ENCODE measurements around the gene METRN. TPM values are rescaled to one million over a fixed set of nuclear protein-coding genes. Genes with fewer than 3 reads are reported as not detected.

The METRN gene
- polyA plus RNA-seq, 1 experiment = 33.7 TPM

DNA sequence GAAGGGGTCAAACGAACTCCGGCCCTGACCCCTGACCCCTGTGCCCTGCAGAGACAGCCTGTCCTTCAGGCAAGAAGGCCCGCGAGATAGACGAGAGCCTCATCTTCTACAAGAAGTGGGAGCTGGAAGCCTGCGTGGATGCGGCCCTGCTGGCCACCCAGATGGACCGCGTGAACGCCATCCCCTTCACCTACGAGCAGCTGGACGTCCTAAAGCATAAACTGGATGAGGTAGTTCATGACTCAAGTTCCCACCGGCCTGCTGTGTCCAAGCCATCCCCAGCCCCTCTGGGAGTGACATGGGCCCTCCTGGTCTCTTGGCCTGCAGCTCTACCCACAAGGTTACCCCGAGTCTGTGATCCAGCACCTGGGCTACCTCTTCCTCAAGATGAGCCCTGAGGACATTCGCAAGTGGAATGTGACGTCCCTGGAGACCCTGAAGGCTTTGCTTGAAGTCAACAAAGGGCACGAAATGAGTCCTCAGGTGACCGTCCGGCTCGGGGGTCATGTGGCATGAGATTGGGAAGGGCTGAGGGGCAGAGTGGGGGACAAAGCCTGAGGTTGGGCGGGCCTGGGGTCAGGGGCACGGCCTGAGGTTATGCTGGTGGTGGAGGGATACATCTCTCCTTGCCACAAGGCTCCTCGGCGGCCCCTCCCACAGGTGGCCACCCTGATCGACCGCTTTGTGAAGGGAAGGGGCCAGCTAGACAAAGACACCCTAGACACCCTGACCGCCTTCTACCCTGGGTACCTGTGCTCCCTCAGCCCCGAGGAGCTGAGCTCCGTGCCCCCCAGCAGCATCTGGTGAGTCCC is 51.3 kb downstream of the METRN start:
- CTCF ChIA-PET = no interaction called here
- no peak overlapping the region for H3K4me3 ChIP-seq (ENCODE audit: low read depth, low read length)
- POLR2A ChIA-PET = no interaction called here
- H3K27me3 ChIP-seq (ENCODE audit: control insufficient read depth, insufficient read depth, low read length) = no peaks in the 10 kb centered on the region
- DNase-seq (ENCODE audit: low read depth) = no peak
- H3K36me3 ChIP-seq (ENCODE audit: control insufficient read depth, insufficient read depth, low read length) = no peaks in the 10 kb centered on the region
- no peak for TF ChIP-seq CTCF (IDR thresholded peaks at IDR 0.05; ENCODE audit: insufficient read depth, low read depth, low read length)

- no peak for DNase-seq (ENCODE audit: low read depth)
- H3K4me3 ChIP-seq (ENCODE audit: low read depth, low read length) = no peak overlapping the region
- no peak for TF ChIP-seq CTCF (IDR thresholded peaks at IDR 0.05; ENCODE audit: insufficient read depth, low read depth, low read length)
- no peaks in the 10 kb centered on the region for H3K27me3 ChIP-seq (ENCODE audit: control insufficient read depth, insufficient read depth, low read length)
- H3K36me3 ChIP-seq (ENCODE audit: control insufficient read depth, insufficient read depth, low read length) = no peaks in the 10 kb centered on the region
- POLR2A ChIA-PET = no interaction called here
- CTCF ChIA-PET = no interaction called here
Measured at GRCh38 chr16:766820-767640, 52.1 kb downstream of the METRN start.

DNA sequence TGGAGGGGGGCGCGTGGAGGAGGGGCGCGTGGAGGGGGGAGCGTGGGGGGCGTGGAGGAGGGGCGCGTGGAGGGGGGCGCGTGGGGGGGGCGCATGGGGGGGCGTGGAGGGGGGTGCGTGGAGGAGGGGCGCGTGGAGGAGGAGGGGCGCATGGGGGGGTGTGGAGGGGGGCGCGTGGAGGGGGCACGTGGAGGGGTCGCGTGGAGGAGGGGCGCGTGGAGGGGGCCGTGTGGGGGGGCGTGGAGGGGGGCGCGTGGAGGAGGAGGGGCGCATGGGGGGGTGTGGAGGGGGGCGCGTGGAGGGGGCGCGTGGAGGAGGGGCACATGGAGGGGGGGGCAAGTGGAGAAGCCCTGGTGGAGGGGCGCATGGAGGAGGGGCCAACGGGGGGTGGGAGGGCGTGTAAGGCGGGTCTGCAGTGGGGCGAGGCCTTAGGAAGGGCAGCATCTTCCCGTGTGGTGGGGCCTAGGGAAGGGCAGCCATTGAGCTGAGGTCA is 52.9 kb downstream of the METRN start:
- no peaks in the 10 kb centered on the region for H3K36me3 ChIP-seq (ENCODE audit: control insufficient read depth, insufficient read depth, low read length)
- no peaks in the 10 kb centered on the region for H3K27me3 ChIP-seq (ENCODE audit: control insufficient read depth, insufficient read depth, low read length)
- ChIA-PET CTCF (no interaction called here), POLR2A (no interaction called here)
- DNase-seq (ENCODE audit: low read depth) = no peak
- no peak for TF ChIP-seq CTCF (IDR thresholded peaks at IDR 0.05; ENCODE audit: insufficient read depth, low read depth, low read length)
- no peak overlapping the region for H3K4me3 ChIP-seq (ENCODE audit: low read depth, low read length)

GRCh38 chr16:768428-768827 is 53.5 kb downstream of the METRN start:
- POLR2A ChIA-PET = no interaction called here
- no peak for DNase-seq (ENCODE audit: low read depth)
- no peak for TF ChIP-seq CTCF (IDR thresholded peaks at IDR 0.05; ENCODE audit: insufficient read depth, low read depth, low read length)
- Histone ChIP-seq H3K36me3 (ENCODE audit: control insufficient read depth, insufficient read depth, low read length) (no peaks in the 10 kb centered on the region), H3K27me3 (ENCODE audit: control insufficient read depth, insufficient read depth, low read length) (no peaks in the 10 kb centered on the region), H3K4me3 (ENCODE audit: low read depth, low read length) (no peak overlapping the region)
- CTCF ChIA-PET = no interaction called here

Other genes starting within 250 kb of the METRN start
- gene CAPN15, start 187.4 kb upstream of the METRN start, polyA plus RNA-seq (2011; rRNA removed) = 8.4 and 12.9 TPM in 2 replicates
- gene PRR35, start 154.7 kb upstream of the METRN start, polyA plus RNA-seq (2011; rRNA removed) = not detected in 2 replicates
- 0.31 and 0.66 TPM in 2 replicates for gene NHLRC4, start 148.1 kb upstream of the METRN start, polyA plus RNA-seq (2011; rRNA removed)
- 15.4 and 26.6 TPM in 2 replicates for gene PIGQ, start 145.2 kb upstream of the METRN start, polyA plus RNA-seq (2011; rRNA removed)
- gene RAB40C, start 125.1 kb upstream of the METRN start, polyA plus RNA-seq (2011; rRNA removed) = 6.5 and 7.6 TPM in 2 replicates
- not detected in 2 replicates for gene WFIKKN1, start 84.1 kb upstream of the METRN start, polyA plus RNA-seq (2011; rRNA removed)
- 77.2 and 105 TPM in 2 replicates for gene METTL26, start 78.8 kb upstream of the METRN start, polyA plus RNA-seq (2011; rRNA removed)
- gene MCRIP2, start 73.3 kb upstream of the METRN start, polyA plus RNA-seq (2011; rRNA removed) = 10.6 and 16.5 TPM in 2 replicates
- gene WDR90, start 65.8 kb upstream of the METRN start, polyA plus RNA-seq (2011; rRNA removed) = 6.2 and 10.0 TPM in 2 replicates
- 37.1 and 81.7 TPM in 2 replicates for gene RHOT2, start 47.0 kb upstream of the METRN start, polyA plus RNA-seq (2011; rRNA removed)
- 0.74 and 1.3 TPM in 2 replicates for gene RHBDL1, start 39.4 kb upstream of the METRN start, polyA plus RNA-seq (2011; rRNA removed)
- gene STUB1, start 34.7 kb upstream of the METRN start, polyA plus RNA-seq (2011; rRNA removed) = 75.9 and 148 TPM in 2 replicates
- gene JMJD8, start 30.8 kb upstream of the METRN start, polyA plus RNA-seq (2011; rRNA removed) = 54.8 and 91.8 TPM in 2 replicates
- gene WDR24, start 24.7 kb upstream of the METRN start, polyA plus RNA-seq (2011; rRNA removed) = 2.2 and 3.7 TPM in 2 replicates
- 0.32 and 0.67 TPM in 2 replicates for gene FBXL16, start 9.3 kb upstream of the METRN start, polyA plus RNA-seq (2011; rRNA removed)
- gene ANTKMT, start 6.0 kb downstream of the METRN start, polyA plus RNA-seq (2011; rRNA removed) = 7.7 and 10.7 TPM in 2 replicates
- 0.77 and 2.4 TPM in 2 replicates for gene CCDC78, start 11.3 kb downstream of the METRN start, polyA plus RNA-seq (2011; rRNA removed)
- 4.3 and 7.0 TPM in 2 replicates for gene HAGHL, start 12.0 kb downstream of the METRN start, polyA plus RNA-seq (2011; rRNA removed)
- gene CIAO3, start 25.9 kb downstream of the METRN start, polyA plus RNA-seq (2011; rRNA removed) = 16.1 and 23.1 TPM in 2 replicates
- gene MSLN, start 45.6 kb downstream of the METRN start, polyA plus RNA-seq (2011; rRNA removed) = 0.25 and 0.67 TPM in 2 replicates
- gene RPUSD1, start 73.3 kb downstream of the METRN start, polyA plus RNA-seq (2011; rRNA removed) = 13.7 and 24.7 TPM in 2 replicates
- gene CHTF18, start 73.5 kb downstream of the METRN start, polyA plus RNA-seq (2011; rRNA removed) = 2.6 and 6.1 TPM in 2 replicates
- not detected in 2 replicates for gene GNG13, start 85.6 kb downstream of the METRN start, polyA plus RNA-seq (2011; rRNA removed)

Measured in BJ (cell line).